Measurements from ENCODE around the gene CLCN6. TPM values are rescaled to one million over a fixed set of nuclear protein-coding genes. Genes with fewer than 3 reads are reported as not detected.

The CLCN6 gene
- total RNA-seq, 2 donors from 2014 or later, result 15.0 to 31.0 TPM

- H3K27ac Mint-ChIP-seq, result peak overlapping the region in 1 of 2 donors; percentile 17
- H3K9me3 Mint-ChIP-seq, result no peaks in the 10 kb centered on the region
- ATAC-seq (peak; percentile 79 to 85), DNase-seq (ENCODE audit: low spot score) (no peak)
- peak overlapping the region; percentile 39 for H3K4me3 Mint-ChIP-seq
- H3K27me3 Mint-ChIP-seq, result no peaks in the 10 kb centered on the region
- peaks cover 4 to 10% of the 10 kb centered on the region in 2 donors for H3K4me1 Mint-ChIP-seq (ENCODE audit: low read depth in 2 of 2)
- no peaks in the 10 kb centered on the region for H3K36me3 Mint-ChIP-seq
Measured at GRCh38 chr1:11784993-11785769, 20.8 kb upstream of the CLCN6 start.

GRCh38 chr1:11786168-11786567 lies 19.8 kb upstream of the CLCN6 start:
- no peak for DNase-seq (ENCODE audit: low spot score)
- no peak overlapping the region for H3K4me3 Mint-ChIP-seq
- ATAC-seq, result no peak
- peaks cover 0 to 7% of the 10 kb centered on the region in 2 donors for H3K4me1 Mint-ChIP-seq (ENCODE audit: low read depth in 2 of 2)
- no peaks in the 10 kb centered on the region for H3K27me3 Mint-ChIP-seq
- H3K36me3 Mint-ChIP-seq, result no peaks in the 10 kb centered on the region
- no peaks in the 10 kb centered on the region for H3K9me3 Mint-ChIP-seq
- H3K27ac Mint-ChIP-seq, result no peak overlapping the region

- H3K4me3 Mint-ChIP-seq, result no peak overlapping the region
- no peaks in the 10 kb centered on the region for H3K36me3 Mint-ChIP-seq
- H3K27me3 Mint-ChIP-seq, result no peaks in the 10 kb centered on the region
- DNase-seq (ENCODE audit: low spot score), result no peak
- H3K9me3 Mint-ChIP-seq, result no peaks in the 10 kb centered on the region
- peaks cover 0 to 10% of the 10 kb centered on the region in 2 donors for H3K4me1 Mint-ChIP-seq (ENCODE audit: low read depth in 2 of 2)
- no peak for ATAC-seq
- H3K27ac Mint-ChIP-seq, result no peak overlapping the region
Measured at GRCh38 chr1:11787251-11787803, 18.7 kb upstream of the CLCN6 start.

- ATAC-seq (no peak), DNase-seq (ENCODE audit: low spot score) (no peak)
- Mint-ChIP-seq H3K27ac (no peak overlapping the region), H3K9me3 (no peaks in the 10 kb centered on the region), H3K4me1 (ENCODE audit: low read depth in 2 of 2) (peaks cover 0 to 10% of the 10 kb centered on the region in 2 donors), H3K27me3 (no peaks in the 10 kb centered on the region), H3K36me3 (no peaks in the 10 kb centered on the region), H3K4me3 (no peak overlapping the region)
Measured at GRCh38 chr1:11787804-11788436, 18.1 kb upstream of the CLCN6 start.

GRCh38 chr1:11788549-11789053 lies 17.4 kb upstream of the CLCN6 start:
- no peak overlapping the region for H3K4me3 Mint-ChIP-seq
- no peaks in the 10 kb centered on the region for H3K27me3 Mint-ChIP-seq
- no peak for ATAC-seq
- no peak for DNase-seq (ENCODE audit: low spot score)
- H3K9me3 Mint-ChIP-seq, result no peaks in the 10 kb centered on the region
- H3K36me3 Mint-ChIP-seq, result no peaks in the 10 kb centered on the region
- H3K4me1 Mint-ChIP-seq (ENCODE audit: low read depth in 2 of 2), result peaks cover 0 to 10% of the 10 kb centered on the region in 2 donors
- H3K27ac Mint-ChIP-seq, result no peak overlapping the region

GRCh38 chr1:11789126-11790067 lies 16.6 kb upstream of the CLCN6 start:
- ATAC-seq, result no peak
- H3K27me3 Mint-ChIP-seq, result no peaks in the 10 kb centered on the region
- no peaks in the 10 kb centered on the region for H3K9me3 Mint-ChIP-seq
- DNase-seq (ENCODE audit: low spot score), result no peak
- peak overlapping the region in 1 of 2 donors; percentile 53 for H3K27ac Mint-ChIP-seq
- no peak overlapping the region for H3K4me3 Mint-ChIP-seq
- H3K36me3 Mint-ChIP-seq, result no peaks in the 10 kb centered on the region
- peaks cover 0 to 10% of the 10 kb centered on the region in 2 donors for H3K4me1 Mint-ChIP-seq (ENCODE audit: low read depth in 2 of 2)

GRCh38 chr1:11790101-11790879 lies 15.7 kb upstream of the CLCN6 start:
- Mint-ChIP-seq H3K36me3 (no peaks in the 10 kb centered on the region), H3K27me3 (no peaks in the 10 kb centered on the region), H3K4me1 (ENCODE audit: low read depth in 2 of 2) (peaks cover 0 to 9% of the 10 kb centered on the region in 2 donors), H3K4me3 (no peak overlapping the region), H3K27ac (peak overlapping the region in 1 of 2 donors; percentile 53), H3K9me3 (no peaks in the 10 kb centered on the region)
- no peak for DNase-seq (ENCODE audit: low spot score)
- no peak for ATAC-seq

- Mint-ChIP-seq H3K36me3 (no peaks in the 10 kb centered on the region), H3K27me3 (no peaks in the 10 kb centered on the region), H3K9me3 (no peaks in the 10 kb centered on the region), H3K4me1 (ENCODE audit: low read depth in 2 of 2) (peaks cover 0 to 8% of the 10 kb centered on the region in 2 donors), H3K27ac (peak overlapping the region in 1 of 2 donors; percentile 50), H3K4me3 (no peak overlapping the region)
- DNase-seq (ENCODE audit: low spot score) (no peak), ATAC-seq (no peak)
Measured at GRCh38 chr1:11790880-11791715, 14.9 kb upstream of the CLCN6 start.

GRCh38 chr1:11792106-11792505 lies 13.9 kb upstream of the CLCN6 start:
- Mint-ChIP-seq H3K36me3 (no peaks in the 10 kb centered on the region), H3K4me1 (ENCODE audit: low read depth in 2 of 2) (peaks cover 0 to 8% of the 10 kb centered on the region in 2 donors), H3K27me3 (no peaks in the 10 kb centered on the region), H3K4me3 (no peak overlapping the region), H3K27ac (peak overlapping the region in 1 of 2 donors; percentile 50), H3K9me3 (no peaks in the 10 kb centered on the region)
- no peak for DNase-seq (ENCODE audit: low spot score)
- no peak for ATAC-seq

- H3K4me1 Mint-ChIP-seq (ENCODE audit: low read depth in 2 of 2), result peaks cover 0 to 8% of the 10 kb centered on the region in 2 donors
- no peak overlapping the region for H3K4me3 Mint-ChIP-seq
- ATAC-seq (no peak), DNase-seq (ENCODE audit: low spot score) (no peak)
- H3K9me3 Mint-ChIP-seq, result no peaks in the 10 kb centered on the region
- no peaks in the 10 kb centered on the region for H3K36me3 Mint-ChIP-seq
- no peak overlapping the region for H3K27ac Mint-ChIP-seq
- H3K27me3 Mint-ChIP-seq, result no peaks in the 10 kb centered on the region
Measured at GRCh38 chr1:11793819-11794218, 12.2 kb upstream of the CLCN6 start.

- no peak overlapping the region for H3K4me3 Mint-ChIP-seq
- peak; percentile 20 for DNase-seq (ENCODE audit: low spot score)
- H3K4me1 Mint-ChIP-seq (ENCODE audit: low read depth in 2 of 2), result peaks cover 0 to 8% of the 10 kb centered on the region in 2 donors
- no peak for ATAC-seq
- H3K27me3 Mint-ChIP-seq, result no peaks in the 10 kb centered on the region
- H3K9me3 Mint-ChIP-seq, result no peaks in the 10 kb centered on the region
- no peaks in the 10 kb centered on the region for H3K36me3 Mint-ChIP-seq
- no peak overlapping the region for H3K27ac Mint-ChIP-seq
Measured at GRCh38 chr1:11794446-11795237, 11.3 kb upstream of the CLCN6 start.
